ENCODE measurements around the gene ENOX1.

ENOX1 gene

DNA sequence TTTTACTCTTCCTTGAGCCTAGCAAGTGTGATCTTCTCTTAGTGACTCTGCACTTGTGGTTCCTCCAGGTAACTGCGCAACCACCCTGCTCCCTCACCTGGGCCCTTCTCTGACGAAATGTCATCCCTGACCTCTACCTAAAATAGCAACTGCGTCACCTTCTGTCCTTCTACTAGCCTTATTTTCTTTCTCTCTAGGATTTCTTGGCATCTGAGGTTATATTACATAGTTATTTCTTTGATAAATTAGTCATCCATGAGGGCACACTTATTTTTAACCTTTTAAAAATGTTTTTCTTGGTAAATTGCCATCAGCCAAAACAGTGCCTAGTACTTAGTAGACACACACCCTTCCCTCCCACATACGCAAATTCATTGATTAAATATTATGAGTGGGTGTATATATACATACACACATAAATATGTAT is 355.5 kb downstream of the ENOX1 start:
- no peak overlapping the region for H3K14ac ChIP-seq (ENCODE audit: low read length in 2 of 2)
- no peaks in the 10 kb centered on the region for H3K79me1 ChIP-seq (replicated peaks; ENCODE audit: low read length, poor library complexity, severe bottlenecking)
- no peak overlapping the region for H3K4me3 ChIP-seq (ENCODE audit: insufficient read depth in 1 of 2, low read depth in 1 of 2, low read length in 2 of 2)
- H3K9ac ChIP-seq (ENCODE audit: low read length), result no peak overlapping the region
- no peak for DNase-seq
- H2BK120ac ChIP-seq (ENCODE audit: low read depth, low read length), result no peak overlapping the region
- H3K4me2 ChIP-seq (ENCODE audit: low read length, poor library complexity, severe bottlenecking), result no peak overlapping the region
- H2BK15ac ChIP-seq (ENCODE audit: low read depth, poor library complexity, severe bottlenecking), result no peak overlapping the region
- H3K18ac ChIP-seq (ENCODE audit: low read depth in 1 of 2, low read length in 2 of 2), result no peak overlapping the region
- no peak overlapping the region for H4K8ac ChIP-seq (ENCODE audit: low read length)
- H2BK12ac ChIP-seq (ENCODE audit: low read length in 2 of 2), result no peak overlapping the region
- H3K4me1 ChIP-seq (ENCODE audit: control insufficient read depth, insufficient read depth, low read depth, low read length), result no peaks in the 10 kb centered on the region
- no peaks in the 10 kb centered on the region for H3K9me3 ChIP-seq (ENCODE audit: control insufficient read depth, low read length)
- no peak overlapping the region for H2AK5ac ChIP-seq (ENCODE audit: low read length, severe bottlenecking)
- no peak overlapping the region for H4K91ac ChIP-seq (ENCODE audit: low read length)
- no peak overlapping the region for H2BK5ac ChIP-seq (ENCODE audit: low read depth, low read length, poor library complexity, severe bottlenecking)
- H3K27ac ChIP-seq (ENCODE audit: low read length, poor library complexity, severe bottlenecking), result no peak overlapping the region
- 100% methylated on average over 2 of the region's 4 CpGs for WGBS
- H3K27me3 ChIP-seq (ENCODE audit: control insufficient read depth in 1 of 2, insufficient read depth in 1 of 2, low read length in 2 of 2), result no peaks in the 10 kb centered on the region
- H3K4ac ChIP-seq (ENCODE audit: low read depth in 1 of 2, low read length in 2 of 2), result no peak overlapping the region
- no peaks in the 10 kb centered on the region for H3K36me3 ChIP-seq (ENCODE audit: control insufficient read depth in 1 of 2, insufficient read depth in 2 of 2, low read depth in 1 of 2, low read length in 2 of 2)
- no peak overlapping the region for H3K23ac ChIP-seq (ENCODE audit: low read length in 2 of 2)
- H2AFZ ChIP-seq (ENCODE audit: low read depth, low read length), result no peak overlapping the region

GRCh38 chr13:43428545-43429296 is 358.1 kb downstream of the ENOX1 start:
- Histone ChIP-seq H3K36me3 (ENCODE audit: control insufficient read depth in 1 of 2, insufficient read depth in 2 of 2, low read depth in 1 of 2, low read length in 2 of 2) (no peaks in the 10 kb centered on the region), H4K91ac (ENCODE audit: low read length) (no peak overlapping the region), H3K9me3 (ENCODE audit: control insufficient read depth, low read length) (no peaks in the 10 kb centered on the region), H3K18ac (ENCODE audit: low read depth in 1 of 2, low read length in 2 of 2) (no peak overlapping the region), H2AFZ (ENCODE audit: low read depth, low read length) (no peak overlapping the region), H3K4me3 (ENCODE audit: insufficient read depth in 1 of 2, low read depth in 1 of 2, low read length in 2 of 2) (no peak overlapping the region), H4K8ac (ENCODE audit: low read length) (no peak overlapping the region), H2BK5ac (ENCODE audit: low read depth, low read length, poor library complexity, severe bottlenecking) (no peak overlapping the region), H2BK12ac (ENCODE audit: low read length in 2 of 2) (no peak overlapping the region), H2AK5ac (ENCODE audit: low read length, severe bottlenecking) (no peak overlapping the region), H2BK120ac (ENCODE audit: low read depth, low read length) (no peak overlapping the region), H3K79me1 (replicated peaks; ENCODE audit: low read length, poor library complexity, severe bottlenecking) (no peaks in the 10 kb centered on the region), H3K9ac (ENCODE audit: low read length) (no peak overlapping the region), H3K4me1 (ENCODE audit: control insufficient read depth, insufficient read depth, low read depth, low read length) (no peaks in the 10 kb centered on the region), H2BK15ac (ENCODE audit: low read depth, poor library complexity, severe bottlenecking) (no peak overlapping the region), H3K4ac (ENCODE audit: low read depth in 1 of 2, low read length in 2 of 2) (no peak overlapping the region), H3K27ac (ENCODE audit: low read length, poor library complexity, severe bottlenecking) (no peak overlapping the region), H3K14ac (ENCODE audit: low read length in 2 of 2) (no peak overlapping the region), H3K4me2 (ENCODE audit: low read length, poor library complexity, severe bottlenecking) (no peak overlapping the region), H3K23ac (ENCODE audit: low read length in 2 of 2) (no peak overlapping the region), H3K27me3 (ENCODE audit: control insufficient read depth in 1 of 2, insufficient read depth in 1 of 2, low read length in 2 of 2) (no peaks in the 10 kb centered on the region)
- WGBS, result 81% methylated on average over 7 of the region's 8 CpGs
- DNase-seq, result peak; percentile 5

GRCh38 chr13:43426355-43426754 is 360.4 kb downstream of the ENOX1 start:
- no peak overlapping the region for H2AK5ac ChIP-seq (ENCODE audit: low read length, severe bottlenecking)
- H3K18ac ChIP-seq (ENCODE audit: low read depth in 1 of 2, low read length in 2 of 2), result no peak overlapping the region
- no peak overlapping the region for H3K4me2 ChIP-seq (ENCODE audit: low read length, poor library complexity, severe bottlenecking)
- no peak overlapping the region for H3K27ac ChIP-seq (ENCODE audit: low read length, poor library complexity, severe bottlenecking)
- no peak overlapping the region for H3K9ac ChIP-seq (ENCODE audit: low read length)
- H2AFZ ChIP-seq (ENCODE audit: low read depth, low read length), result no peak overlapping the region
- H3K79me1 ChIP-seq (replicated peaks; ENCODE audit: low read length, poor library complexity, severe bottlenecking), result no peaks in the 10 kb centered on the region
- H3K36me3 ChIP-seq (ENCODE audit: control insufficient read depth in 1 of 2, insufficient read depth in 2 of 2, low read depth in 1 of 2, low read length in 2 of 2), result no peaks in the 10 kb centered on the region
- no peak overlapping the region for H2BK120ac ChIP-seq (ENCODE audit: low read depth, low read length)
- no peaks in the 10 kb centered on the region for H3K4me1 ChIP-seq (ENCODE audit: control insufficient read depth, insufficient read depth, low read depth, low read length)
- no peak overlapping the region for H3K4ac ChIP-seq (ENCODE audit: low read depth in 1 of 2, low read length in 2 of 2)
- DNase-seq, result no peak
- no peak overlapping the region for H4K8ac ChIP-seq (ENCODE audit: low read length)
- no peak overlapping the region for H2BK5ac ChIP-seq (ENCODE audit: low read depth, low read length, poor library complexity, severe bottlenecking)
- no peak overlapping the region for H2BK12ac ChIP-seq (ENCODE audit: low read length in 2 of 2)
- H3K9me3 ChIP-seq (ENCODE audit: control insufficient read depth, low read length), result no peaks in the 10 kb centered on the region
- no peak overlapping the region for H4K91ac ChIP-seq (ENCODE audit: low read length)
- WGBS, result no CpG with 5 or more reads among the region's 4 CpGs
- H3K4me3 ChIP-seq (ENCODE audit: insufficient read depth in 1 of 2, low read depth in 1 of 2, low read length in 2 of 2), result no peak overlapping the region
- H2BK15ac ChIP-seq (ENCODE audit: low read depth, poor library complexity, severe bottlenecking), result no peak overlapping the region
- H3K27me3 ChIP-seq (ENCODE audit: control insufficient read depth in 1 of 2, insufficient read depth in 1 of 2, low read length in 2 of 2), result no peaks in the 10 kb centered on the region
- H3K14ac ChIP-seq (ENCODE audit: low read length in 2 of 2), result no peak overlapping the region
- H3K23ac ChIP-seq (ENCODE audit: low read length in 2 of 2), result no peak overlapping the region

DNA sequence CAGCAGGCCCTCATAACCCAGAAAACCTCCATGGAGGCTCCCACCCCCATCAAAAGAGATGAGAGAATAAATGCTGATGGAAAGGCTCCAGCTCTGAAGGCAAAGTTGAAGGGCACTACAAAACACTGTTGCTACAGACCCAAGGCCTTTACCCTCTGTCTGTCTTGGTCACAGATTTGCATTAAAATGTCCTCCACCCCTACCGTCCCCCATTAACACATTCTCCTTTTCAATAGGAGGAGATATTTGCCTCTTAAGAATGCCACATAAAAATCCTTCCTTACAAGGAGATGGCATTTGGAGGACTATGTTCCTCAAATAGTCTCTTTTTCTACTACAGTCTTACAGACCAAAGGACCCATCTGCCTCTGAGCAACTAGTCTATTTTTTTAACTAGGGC is 361.5 kb downstream of the ENOX1 start:
- H3K14ac ChIP-seq (ENCODE audit: low read length in 2 of 2), result no peak overlapping the region
- no peak overlapping the region for H3K9ac ChIP-seq (ENCODE audit: low read length)

More for the DNA sequence above, 361.5 kb downstream of the ENOX1 start:
- H2BK12ac ChIP-seq (ENCODE audit: low read length in 2 of 2), result no peak overlapping the region
- no peak overlapping the region for H2BK15ac ChIP-seq (ENCODE audit: low read depth, poor library complexity, severe bottlenecking)
- H3K27me3 ChIP-seq (ENCODE audit: control insufficient read depth in 1 of 2, insufficient read depth in 1 of 2, low read length in 2 of 2), result no peaks in the 10 kb centered on the region
- no peak overlapping the region for H2BK5ac ChIP-seq (ENCODE audit: low read depth, low read length, poor library complexity, severe bottlenecking)
- no peak overlapping the region for H3K27ac ChIP-seq (ENCODE audit: low read length, poor library complexity, severe bottlenecking)
- H3K18ac ChIP-seq (ENCODE audit: low read depth in 1 of 2, low read length in 2 of 2), result no peak overlapping the region
- WGBS, result 83% methylated on average over 1 of the region's 1 CpG
- H4K91ac ChIP-seq (ENCODE audit: low read length), result no peak overlapping the region
- H2AFZ ChIP-seq (ENCODE audit: low read depth, low read length), result no peak overlapping the region
- H3K36me3 ChIP-seq (ENCODE audit: control insufficient read depth in 1 of 2, insufficient read depth in 2 of 2, low read depth in 1 of 2, low read length in 2 of 2), result no peaks in the 10 kb centered on the region
- no peak overlapping the region for H3K4me3 ChIP-seq (ENCODE audit: insufficient read depth in 1 of 2, low read depth in 1 of 2, low read length in 2 of 2)
- DNase-seq, result no peak
- H3K79me1 ChIP-seq (replicated peaks; ENCODE audit: low read length, poor library complexity, severe bottlenecking), result no peaks in the 10 kb centered on the region
- no peak overlapping the region for H2AK5ac ChIP-seq (ENCODE audit: low read length, severe bottlenecking)
- no peak overlapping the region for H3K4ac ChIP-seq (ENCODE audit: low read depth in 1 of 2, low read length in 2 of 2)
- no peaks in the 10 kb centered on the region for H3K4me1 ChIP-seq (ENCODE audit: control insufficient read depth, insufficient read depth, low read depth, low read length)
- peaks cover 4% of the 10 kb centered on the region for H3K9me3 ChIP-seq (ENCODE audit: control insufficient read depth, low read length)
- no peak overlapping the region for H3K4me2 ChIP-seq (ENCODE audit: low read length, poor library complexity, severe bottlenecking)
- H2BK120ac ChIP-seq (ENCODE audit: low read depth, low read length), result no peak overlapping the region
- H3K23ac ChIP-seq (ENCODE audit: low read length in 2 of 2), result no peak overlapping the region
- H4K8ac ChIP-seq (ENCODE audit: low read length), result no peak overlapping the region

Data from mesenchymal stem cell (in vitro differentiated cells and primary cell).